ENCODE measurements around the gene TRIM62. TPM values are rescaled to one million over a fixed set of nuclear protein-coding genes. Genes with fewer than 3 reads are reported as not detected.
A peak's percentile ranks its signal among the peaks of the same experiment; 100 is the strongest.

The TRIM62 gene
- total RNA-seq, 4 donors from 2014 or later = 4.6 to 52.0 (median 5.8) TPM

GRCh38 chr1:33143698-33144097 lies 38.1 kb downstream of the TRIM62 start:
- intact Hi-C loops (cut with DNase I; ENCODE audit: low total_unique reads) = no loop called here
- H3K27me3 ChIP-seq = no peaks in the 10 kb centered on the region
- in situ Hi-C loops (cut with MboI; ENCODE audit: low pct_ligation_motif_present in 1 of 4, low pct_unique_long_range_greater_than_20kb in 1 of 4, low sequenced_read_pairs in 3 of 4) = no loop called here
- H3K36me3 ChIP-seq = no peaks in the 10 kb centered on the region
- no peak for DNase-seq
- no peaks in the 10 kb centered on the region for H3K9me3 ChIP-seq
- TF ChIP-seq EP300 (IDR thresholded peaks at IDR 0.05; ENCODE audit: low read depth) (no peak), POLR2A (IDR thresholded peaks at IDR 0.05) (no peak), CTCF (IDR thresholded peaks at IDR 0.05) (no peak), POLR2AphosphoS5 (IDR thresholded peaks at IDR 0.05) (no peak)
- H3K27ac ChIP-seq = peak overlapping the region in 2 of 4 donors; percentile 14 to 37
- WGBS, 2 donors (ENCODE audit: low coverage in 1 of 2) = 65 to 80% methylated on average over 1 to 2 of the region's 2 CpGs
- H3K4me1 ChIP-seq = peaks cover 0 to 12% (median 4%) of the 10 kb centered on the region in 4 donors
- H3K4me3 ChIP-seq = no peak overlapping the region

GRCh38 chr1:33143176-33143575 lies 38.7 kb downstream of the TRIM62 start:
- in situ Hi-C loops (cut with MboI; ENCODE audit: low pct_ligation_motif_present in 1 of 4, low pct_unique_long_range_greater_than_20kb in 1 of 4, low sequenced_read_pairs in 3 of 4) (no loop called here), intact Hi-C loops (cut with DNase I; ENCODE audit: low total_unique reads) (no loop called here)
- no peak for DNase-seq
- peak overlapping the region in 2 of 4 donors; percentile 14 to 37 for H3K27ac ChIP-seq
- no peaks in the 10 kb centered on the region for H3K27me3 ChIP-seq
- TF ChIP-seq POLR2AphosphoS5 (IDR thresholded peaks at IDR 0.05) = no peak
- TF ChIP-seq CTCF (IDR thresholded peaks at IDR 0.05) = no peak
- no peak for TF ChIP-seq POLR2A (IDR thresholded peaks at IDR 0.05)
- no peak for TF ChIP-seq EP300 (IDR thresholded peaks at IDR 0.05; ENCODE audit: low read depth)
- H3K36me3 ChIP-seq = no peaks in the 10 kb centered on the region
- H3K4me1 ChIP-seq = peaks cover 0 to 12% (median 4%) of the 10 kb centered on the region in 4 donors
- no peaks in the 10 kb centered on the region for H3K9me3 ChIP-seq
- 76% methylated on average over 4 of the region's 4 CpGs; no CpG with 5 or more reads in 1 of the 2 donors for WGBS, 2 donors (ENCODE audit: low coverage in 1 of 2)
- H3K4me3 ChIP-seq = no peak overlapping the region

- WGBS, 2 donors (ENCODE audit: low coverage in 1 of 2) = 40 to 59% methylated on average over 2 to 7 of the region's 7 CpGs
- intact Hi-C loops (cut with DNase I; ENCODE audit: low total_unique reads) = no loop called here
Observed at GRCh38 chr1:33142483-33143064, 39.3 kb downstream of the TRIM62 start.

GRCh38 chr1:33141781-33142180 lies 40.1 kb downstream of the TRIM62 start:
- 78 to 90% methylated on average over 2 to 3 of the region's 3 CpGs for WGBS, 2 donors (ENCODE audit: low coverage in 1 of 2)
- peaks cover 0 to 12% (median 4%) of the 10 kb centered on the region in 4 donors for H3K4me1 ChIP-seq
- H3K27ac ChIP-seq = no peak overlapping the region

More at GRCh38 chr1:33142483-33143064, 39.3 kb downstream of the TRIM62 start:
- Histone ChIP-seq H3K27ac (peak overlapping the region in 1 of 4 donors; percentile 12), H3K27me3 (no peaks in the 10 kb centered on the region), H3K36me3 (no peaks in the 10 kb centered on the region), H3K9me3 (no peaks in the 10 kb centered on the region), H3K4me3 (no peak overlapping the region), H3K4me1 (peaks cover 0 to 12% (median 4%) of the 10 kb centered on the region in 4 donors)
- in situ Hi-C loops (cut with MboI; ENCODE audit: low pct_ligation_motif_present in 1 of 4, low pct_unique_long_range_greater_than_20kb in 1 of 4, low sequenced_read_pairs in 3 of 4) = no loop called here
- DNase-seq = no peak
- TF ChIP-seq EP300 (IDR thresholded peaks at IDR 0.05; ENCODE audit: low read depth) = no peak
- TF ChIP-seq POLR2AphosphoS5 (IDR thresholded peaks at IDR 0.05) = no peak
- TF ChIP-seq CTCF (IDR thresholded peaks at IDR 0.05) = no peak
- TF ChIP-seq POLR2A (IDR thresholded peaks at IDR 0.05) = no peak

More at GRCh38 chr1:33141781-33142180, 40.1 kb downstream of the TRIM62 start:
- DNase-seq = no peak
- in situ Hi-C loops (cut with MboI; ENCODE audit: low pct_ligation_motif_present in 1 of 4, low pct_unique_long_range_greater_than_20kb in 1 of 4, low sequenced_read_pairs in 3 of 4) = no loop called here
- H3K36me3 ChIP-seq = no peaks in the 10 kb centered on the region
- H3K27me3 ChIP-seq = no peaks in the 10 kb centered on the region
- H3K4me3 ChIP-seq = no peak overlapping the region
- TF ChIP-seq EP300 (IDR thresholded peaks at IDR 0.05; ENCODE audit: low read depth) = no peak
- no peak for TF ChIP-seq POLR2AphosphoS5 (IDR thresholded peaks at IDR 0.05)
- TF ChIP-seq POLR2A (IDR thresholded peaks at IDR 0.05) = no peak
- no peak for TF ChIP-seq CTCF (IDR thresholded peaks at IDR 0.05)
- intact Hi-C loops (cut with DNase I; ENCODE audit: low total_unique reads) = no loop called here
- H3K9me3 ChIP-seq = no peaks in the 10 kb centered on the region
